Stimulated activated CD8-positive, alpha-beta memory T cell treated with anti-CD3 and anti-CD28 coated beads, Interleukin-15, amount 100 ng/mL, for 1 hour (primary cell): ENCODE measurements around the gene THSD4.

Experiments used
- DNase-seq: peaks from one replicate; pipeline ENCODE4 v3.0.0-alpha.2; 2020; ENCODE audit warnings: low read depth

THSD4 gene

GRCh38 chr15:71330638-71331162 lies 215.4 kb downstream of the THSD4 start:
- DNase-seq, result no peak

GRCh38 chr15:71331173-71331572 lies 215.9 kb downstream of the THSD4 start:
- no peak for DNase-seq

GRCh38 chr15:71332431-71333004 lies 217.2 kb downstream of the THSD4 start:
- DNase-seq, result no peak

GRCh38 chr15:71333136-71333700 lies 217.9 kb downstream of the THSD4 start:
- no peak for DNase-seq

- DNase-seq, result no peak
These were observed 218.6 kb downstream of the THSD4 start for GRCh38 chr15:71333839-71334238.

GRCh38 chr15:71334434-71334833 lies 219.2 kb downstream of the THSD4 start:
- DNase-seq, result no peak

GRCh38 chr15:71334873-71335272 lies 219.6 kb downstream of the THSD4 start:
- no peak for DNase-seq

- no peak for DNase-seq
These were observed 220.3 kb downstream of the THSD4 start for GRCh38 chr15:71335591-71335990.

GRCh38 chr15:71336671-71337070 lies 221.4 kb downstream of the THSD4 start:
- no peak for DNase-seq

GRCh38 chr15:71337197-71337845 lies 222.1 kb downstream of the THSD4 start:
- no peak for DNase-seq

- no peak for DNase-seq
These were observed 223.0 kb downstream of the THSD4 start for GRCh38 chr15:71338265-71338664.

GRCh38 chr15:71338827-71339542 lies 223.7 kb downstream of the THSD4 start:
- DNase-seq, result no peak

- no peak for DNase-seq
These were observed 226.7 kb downstream of the THSD4 start for GRCh38 chr15:71341811-71342550.

- DNase-seq, result no peak
These were observed 227.4 kb downstream of the THSD4 start for GRCh38 chr15:71342658-71343057.

GRCh38 chr15:71344316-71344715 lies 229.0 kb downstream of the THSD4 start:
- no peak for DNase-seq

GRCh38 chr15:71345186-71345585 lies 229.9 kb downstream of the THSD4 start:
- no peak for DNase-seq

GRCh38 chr15:71346464-71346863 lies 231.2 kb downstream of the THSD4 start:
- DNase-seq, result no peak

GRCh38 chr15:71348597-71348996 lies 233.3 kb downstream of the THSD4 start:
- no peak for DNase-seq

GRCh38 chr15:71349336-71349735 lies 234.1 kb downstream of the THSD4 start:
- no peak for DNase-seq

- no peak for DNase-seq
These were observed 234.7 kb downstream of the THSD4 start for GRCh38 chr15:71349736-71350526.

- DNase-seq, result no peak
These were observed 235.5 kb downstream of the THSD4 start for GRCh38 chr15:71350622-71351378.
